Immature natural killer cell (primary cell): Measurements from ENCODE around the gene APOA1. TPM values are rescaled to one million over a fixed set of nuclear protein-coding genes. Genes with fewer than 3 reads are reported as not detected.

ENCODE experiments used
- DNase-seq, 3 donors: peaks; one replicate each; pipeline ENCODE4 v3.0.0; 2022; ENCODE audit warnings: mixed read lengths in 1 of 3
- H3K27ac Mint-ChIP-seq, 6 donors: one replicate each; pipeline ENCODE4 v1.8.0; 2020; ENCODE audit warnings: mixed read lengths in 6 of 6, mild to moderate bottlenecking in 5 of 6, inconsistent platforms in 4 of 6, moderate library complexity in 3 of 6
- H3K27me3 Mint-ChIP-seq, 3 donors: one replicate each; pipeline ENCODE4 v1.8.0; 2020 to 2021; ENCODE audit warnings: low read depth in 3 of 3, mild to moderate bottlenecking in 3 of 3, mixed read lengths in 3 of 3, moderate library complexity in 3 of 3, inconsistent platforms in 1 of 3
- H3K36me3 Mint-ChIP-seq, 3 donors: one replicate each; pipeline ENCODE4 v1.8.0; 2020; ENCODE audit warnings: mixed read lengths in 3 of 3, inconsistent platforms in 2 of 3, mild to moderate bottlenecking in 2 of 3
- H3K4me1 Mint-ChIP-seq, 2 donors: one replicate each; pipeline ENCODE4 v1.8.0; 2020; ENCODE audit warnings: inconsistent platforms in 2 of 2, mild to moderate bottlenecking in 2 of 2, mixed read lengths in 2 of 2, moderate library complexity in 1 of 2
- H3K4me3 Mint-ChIP-seq, 5 donors: one replicate each; pipeline ENCODE4 v1.8.0; 2020; ENCODE audit warnings: mild to moderate bottlenecking in 5 of 5, mixed read lengths in 5 of 5, inconsistent platforms in 3 of 5, moderate library complexity in 3 of 5
- H3K9me3 Mint-ChIP-seq, 6 donors: one replicate each; pipeline ENCODE4 v1.8.0; 2020; ENCODE audit warnings: mild to moderate bottlenecking in 6 of 6, mixed read lengths in 6 of 6, inconsistent platforms in 4 of 6, moderate library complexity in 3 of 6
- polyA plus RNA-seq, 3 donors: library from polyadenylated mRNA; unstranded; fragments of 300-500 nt; fragmentation: Illumina TruSeq; gene quantifications; one replicate each; pipeline ENCODE4 v1.2.3, GENCODE V29; 2021

The APOA1 gene
- polyA plus RNA-seq, 3 donors from 2014 or later = 0.42 to 0.53 TPM; not detected in 1

GRCh38 chr11:116791002-116791812 is 46.2 kb downstream of the APOA1 start:
- Mint-ChIP-seq H3K36me3 (peaks cover 0 to 6% (median 3%) of the 10 kb centered on the region in 3 donors), H3K27me3 (peaks cover 9 to 10% (median 9%) of the 10 kb centered on the region in 3 donors), H3K9me3 (no peaks in the 10 kb centered on the region), H3K4me1 (peaks cover 25 to 26% of the 10 kb centered on the region in 2 donors), H3K27ac (peak overlapping the region in 4 of 6 donors; percentile 43 to 71 (median 63)), H3K4me3 (peak overlapping the region in 3 of 5 donors; percentile 33 to 57 (median 53))
- DNase-seq = peak; percentile 74 to 75 (median 74)

- no peak for DNase-seq
- peak overlapping the region in 2 of 5 donors; percentile 33 to 53 for H3K4me3 Mint-ChIP-seq
- H3K36me3 Mint-ChIP-seq = peaks cover 2 to 9% (median 9%) of the 10 kb centered on the region in 3 donors
- H3K9me3 Mint-ChIP-seq = no peaks in the 10 kb centered on the region
- peaks cover 9 to 10% (median 9%) of the 10 kb centered on the region in 3 donors for H3K27me3 Mint-ChIP-seq
- peaks cover 28 to 34% of the 10 kb centered on the region in 2 donors for H3K4me1 Mint-ChIP-seq
- peak overlapping the region in 2 of 6 donors; percentile 64 to 71 for H3K27ac Mint-ChIP-seq
These were observed 47.0 kb downstream of the APOA1 start for GRCh38 chr11:116790167-116791001.

GRCh38 chr11:116788975-116789374 is 48.4 kb downstream of the APOA1 start:
- Mint-ChIP-seq H3K27me3 (peaks cover 9 to 12% (median 9%) of the 10 kb centered on the region in 3 donors), H3K4me3 (peak overlapping the region; percentile 42 to 99 (median 98)), H3K27ac (peak overlapping the region in 5 of 6 donors; percentile 77 to 99 (median 97)), H3K36me3 (peaks cover 12 to 23% (median 16%) of the 10 kb centered on the region in 3 donors), H3K4me1 (peaks cover 33 to 40% of the 10 kb centered on the region in 2 donors), H3K9me3 (no peaks in the 10 kb centered on the region)
- DNase-seq = no peak

- H3K27me3 Mint-ChIP-seq = peaks cover 9 to 12% (median 9%) of the 10 kb centered on the region in 3 donors
- H3K27ac Mint-ChIP-seq = peak overlapping the region; percentile 96 to 99 (median 98)
- no peak for DNase-seq
- peaks cover 33 to 40% of the 10 kb centered on the region in 2 donors for H3K4me1 Mint-ChIP-seq
- peak overlapping the region; percentile 91 to 99 (median 98) for H3K4me3 Mint-ChIP-seq
- peaks cover 12 to 25% (median 16%) of the 10 kb centered on the region in 3 donors for H3K36me3 Mint-ChIP-seq
- H3K9me3 Mint-ChIP-seq = no peaks in the 10 kb centered on the region
These were observed 48.9 kb downstream of the APOA1 start for GRCh38 chr11:116788534-116788933.

- peaks cover 33 to 40% of the 10 kb centered on the region in 2 donors for H3K4me1 Mint-ChIP-seq
- H3K27ac Mint-ChIP-seq = peak within 1 kb of the TSS; percentile 96 to 99 (median 98)
- H3K4me3 Mint-ChIP-seq = peak within 1 kb of the TSS; percentile 91 to 99 (median 98)
- peaks cover 12 to 29% (median 17%) of the 10 kb centered on the region in 3 donors for H3K36me3 Mint-ChIP-seq
- H3K9me3 Mint-ChIP-seq = no peaks in the 10 kb centered on the region
- peak; percentile 86 to 87 (median 87) for DNase-seq
- H3K27me3 Mint-ChIP-seq = peaks cover 9 to 12% (median 9%) of the 10 kb centered on the region in 3 donors
These were observed 49.5 kb downstream of the APOA1 start, which contains the start of gene ZPR1 for GRCh38 chr11:116787786-116788486. ZPR1 (minus strand) TSS chr11:116788023; CDS start chr11:116787990, 33 bp downstream.

- peak overlapping the region; percentile 86 to 99 (median 98) for H3K4me3 Mint-ChIP-seq
- H3K36me3 Mint-ChIP-seq = peaks cover 13 to 34% (median 21%) of the 10 kb centered on the region in 3 donors
- H3K27ac Mint-ChIP-seq = peak overlapping the region; percentile 66 to 99 (median 98)
- DNase-seq = no peak
- H3K27me3 Mint-ChIP-seq = peaks cover 9 to 12% (median 9%) of the 10 kb centered on the region in 3 donors
- no peaks in the 10 kb centered on the region for H3K9me3 Mint-ChIP-seq
- H3K4me1 Mint-ChIP-seq = peaks cover 33 to 40% of the 10 kb centered on the region in 2 donors
These were observed 50.0 kb downstream of the APOA1 start for GRCh38 chr11:116787436-116787785.

GRCh38 chr11:116786966-116787365 is 50.5 kb downstream of the APOA1 start:
- Mint-ChIP-seq H3K4me1 (peaks cover 33 to 40% of the 10 kb centered on the region in 2 donors), H3K27me3 (peaks cover 9 to 12% (median 9%) of the 10 kb centered on the region in 3 donors), H3K4me3 (peak overlapping the region; percentile 86 to 99 (median 98)), H3K27ac (peak overlapping the region; percentile 66 to 99 (median 98)), H3K36me3 (peaks cover 17 to 38% (median 25%) of the 10 kb centered on the region in 3 donors), H3K9me3 (no peaks in the 10 kb centered on the region)
- no peak for DNase-seq

GRCh38 chr11:116786326-116786725 is 51.1 kb downstream of the APOA1 start:
- Mint-ChIP-seq H3K36me3 (peaks cover 19 to 43% (median 27%) of the 10 kb centered on the region in 3 donors), H3K9me3 (no peaks in the 10 kb centered on the region), H3K27me3 (peaks cover 9 to 12% (median 9%) of the 10 kb centered on the region in 3 donors), H3K27ac (peak overlapping the region in 4 of 6 donors; percentile 45 to 99 (median 72)), H3K4me1 (peaks cover 33 to 40% of the 10 kb centered on the region in 2 donors), H3K4me3 (peak overlapping the region; percentile 86 to 99 (median 98))
- DNase-seq = no peak

Other genes with a start within 250 kb of the APOA1 start
- 10 to 100 TPM in 1 of 3 donors, 1 to 10 TPM in 2; 5.7 to 16.0 (median 7.0) TPM for gene BUD13, start 64.6 kb downstream of the APOA1 start, polyA plus RNA-seq
- 10 to 100 TPM; 27.8 to 34.3 (median 31.5) TPM for gene ZPR1, start 49.6 kb downstream of the APOA1 start, polyA plus RNA-seq
- not detected for gene APOA5, start 45.7 kb downstream of the APOA1 start, polyA plus RNA-seq
- gene APOA4, start 14.3 kb downstream of the APOA1 start, polyA plus RNA-seq = not detected
- not detected for gene APOC3, start 7.7 kb downstream of the APOA1 start, polyA plus RNA-seq